HG03175 (cell line): Measurements from ENCODE around the gene MTHFR.
"Not testable (repeated sequence)": the region's sequence is repeated elsewhere in the genome, so short reads cannot be mapped to it uniquely, and the experiment has no call there.

ENCODE experiments used
- ATAC-seq: cut with Tn5 transposase; IDR thresholded peaks from one replicate; pipeline ENCODE4 v1.9.1; 2021; ENCODE audit warnings: mild to moderate bottlenecking, moderate library complexity; ENCODE audit not compliant: unreplicated experiment

The MTHFR gene

GRCh38 chr1:11833900-11834299 is 28.1 kb upstream of the MTHFR start:
- ATAC-seq: no peak

- ATAC-seq: no peak
Observed at GRCh38 chr1:11833497-11833896, 27.7 kb upstream of the MTHFR start.

DNA sequence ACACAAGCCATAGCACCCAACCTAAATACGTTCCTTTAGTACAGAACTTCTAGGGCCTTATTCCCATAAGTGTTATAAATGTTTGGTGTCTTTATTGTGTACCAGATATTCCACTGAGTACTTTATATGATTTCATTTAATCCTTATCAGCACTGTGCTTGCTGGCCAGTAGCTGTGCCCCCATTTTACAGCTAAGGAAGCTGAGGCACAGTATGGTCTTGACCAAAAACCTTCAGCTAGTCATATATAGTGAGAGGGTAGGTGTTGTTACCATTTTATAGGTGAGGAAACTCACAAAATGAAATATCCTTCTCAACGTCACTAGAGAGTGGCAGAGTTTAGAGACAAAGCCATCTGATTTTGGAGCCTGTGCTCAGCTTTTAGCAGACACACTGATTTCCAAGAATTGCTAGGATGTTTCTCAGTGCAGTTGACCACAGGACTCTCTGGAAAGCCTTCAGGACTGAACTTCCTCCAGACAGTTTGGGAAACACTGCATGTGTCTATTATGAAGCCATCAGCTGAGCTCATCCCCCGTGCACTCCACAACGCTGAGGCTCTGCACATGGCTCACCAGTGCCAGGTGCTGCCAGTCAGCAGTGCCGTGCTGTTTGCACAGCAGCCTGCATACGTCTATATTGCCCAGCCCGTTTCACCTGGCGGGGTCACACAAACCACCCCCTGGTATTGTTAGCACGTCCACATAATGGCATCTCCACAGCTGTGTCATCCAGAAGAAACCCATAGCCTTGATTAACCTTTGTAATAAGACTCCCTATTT is 26.4 kb upstream of the MTHFR start:
- no peak for ATAC-seq

DNA sequence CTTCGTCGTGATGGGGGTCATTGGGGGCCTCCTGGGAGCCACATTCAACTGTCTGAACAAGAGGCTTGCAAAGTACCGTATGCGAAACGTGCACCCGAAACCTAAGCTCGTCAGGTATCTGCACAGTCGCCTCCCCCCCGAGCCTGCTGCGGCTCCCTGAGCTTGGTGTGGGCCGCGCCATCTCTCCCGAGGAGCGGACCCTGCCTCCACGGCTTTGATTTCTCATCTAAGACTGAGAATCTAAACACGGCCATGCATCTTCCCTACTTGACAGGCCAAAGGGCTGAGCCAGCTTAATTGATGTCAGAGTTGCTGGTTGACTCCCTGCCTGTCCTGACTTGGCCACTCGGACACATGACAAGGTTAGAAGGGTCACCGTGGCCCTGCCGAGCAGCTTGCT is 22.7 kb upstream of the MTHFR start:
- ATAC-seq: no peak

- ATAC-seq: no peak
Observed at GRCh38 chr1:11826946-11827345, 21.2 kb upstream of the MTHFR start.

DNA sequence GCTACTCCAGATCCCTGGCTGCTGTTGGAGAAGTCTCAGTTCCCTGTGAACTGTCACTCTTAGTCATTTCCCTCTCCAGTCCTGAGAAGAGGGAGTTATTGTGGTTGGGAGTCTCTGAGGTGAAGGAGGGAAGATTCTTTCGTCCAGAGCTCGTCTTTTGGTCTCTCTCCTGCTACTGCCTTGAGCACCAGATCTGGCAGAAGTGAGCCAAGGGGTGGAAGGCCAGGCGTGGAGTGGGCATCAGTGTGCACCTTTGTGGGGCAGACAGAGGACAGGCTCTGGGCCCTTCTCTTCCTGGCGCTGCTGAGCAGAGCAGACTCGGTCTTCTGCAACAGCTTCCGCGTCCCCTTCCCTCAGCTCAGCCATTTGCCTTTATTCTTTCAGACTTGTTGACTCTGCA is 19.4 kb upstream of the MTHFR start:
- ATAC-seq: no peak

DNA sequence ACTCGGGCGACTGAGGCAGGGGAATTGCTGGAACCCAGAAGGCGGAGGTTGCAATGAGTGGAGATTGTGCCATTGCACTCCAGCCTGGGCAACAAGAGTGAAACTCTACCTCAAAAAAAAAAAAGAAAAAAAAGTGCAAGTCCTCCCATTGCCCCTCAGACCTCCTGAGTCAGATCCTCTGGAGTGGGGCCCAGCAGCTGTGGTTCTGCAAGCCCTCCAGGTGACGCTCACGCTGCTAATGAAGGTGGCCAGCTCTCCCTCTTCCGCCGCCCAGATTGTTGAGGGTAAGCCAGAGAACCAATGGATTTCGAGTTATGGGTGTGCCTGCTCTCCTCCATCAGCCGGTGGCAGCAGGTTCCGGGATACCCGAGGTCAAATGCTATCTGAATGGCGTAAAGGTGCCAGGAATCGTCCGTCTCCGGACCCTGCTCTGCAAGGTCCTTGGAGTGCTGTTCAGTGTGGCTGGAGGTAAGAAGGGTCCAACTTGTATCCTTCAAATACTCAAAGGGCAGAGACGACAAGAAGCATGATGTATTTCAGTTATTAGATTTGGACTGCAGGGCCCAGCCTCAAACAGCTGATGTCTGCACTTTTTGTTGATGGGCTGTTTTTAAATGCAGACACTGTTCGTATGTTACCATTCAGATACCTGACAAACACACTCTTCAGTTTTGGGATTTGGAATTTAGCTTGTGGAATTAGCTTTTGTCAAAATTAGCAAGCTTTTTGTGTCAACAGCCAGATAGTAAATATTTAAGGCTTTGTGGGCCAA is 17.8 kb upstream of the MTHFR start:
- ATAC-seq: no peak

DNA sequence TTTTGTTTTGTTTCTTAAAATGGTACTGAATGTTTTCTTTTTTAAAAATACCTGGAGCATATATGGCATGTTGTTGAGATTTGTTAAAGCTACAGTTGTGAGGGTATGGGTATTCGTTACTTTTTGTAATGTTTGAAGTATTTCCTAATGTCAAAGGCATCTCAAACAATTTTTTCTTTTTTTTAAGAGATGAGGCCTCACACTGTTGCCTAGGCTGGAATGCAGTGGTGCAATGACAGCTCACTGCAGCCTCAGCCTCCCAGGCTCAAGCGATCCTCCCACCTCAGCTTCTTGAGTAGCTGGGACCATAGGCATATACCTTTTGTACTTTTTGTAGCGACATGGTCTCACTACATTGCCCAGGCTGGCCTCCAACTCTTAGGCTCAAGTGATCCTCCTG is 16.3 kb upstream of the MTHFR start:
- ATAC-seq: no peak

GRCh38 chr1:11817192-11817591 is 11.4 kb upstream of the MTHFR start:
- ATAC-seq: no peak

- no peak for ATAC-seq
Observed at GRCh38 chr1:11813021-11813420, 7.3 kb upstream of the MTHFR start.

DNA sequence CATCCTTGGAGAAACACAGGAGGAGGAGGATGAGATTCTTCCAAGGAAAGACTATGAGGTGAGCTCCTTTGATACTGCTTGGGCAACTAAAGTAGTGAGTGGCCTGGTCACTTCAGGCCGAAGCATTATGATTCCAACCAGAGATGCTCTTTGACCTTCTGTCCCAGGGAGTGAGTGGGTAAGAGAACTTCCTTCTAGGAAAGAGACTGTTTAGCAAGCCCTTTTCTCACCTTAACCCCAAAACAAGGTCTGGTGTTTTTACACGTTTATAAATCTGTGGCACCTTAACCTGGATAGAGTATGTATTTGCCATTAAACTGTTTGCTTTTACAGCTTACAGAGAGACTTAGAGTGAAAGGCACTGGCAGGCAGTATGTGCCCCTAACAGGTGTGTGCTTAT is 1.4 kb upstream of the MTHFR start:
- no peak for ATAC-seq

DNA sequence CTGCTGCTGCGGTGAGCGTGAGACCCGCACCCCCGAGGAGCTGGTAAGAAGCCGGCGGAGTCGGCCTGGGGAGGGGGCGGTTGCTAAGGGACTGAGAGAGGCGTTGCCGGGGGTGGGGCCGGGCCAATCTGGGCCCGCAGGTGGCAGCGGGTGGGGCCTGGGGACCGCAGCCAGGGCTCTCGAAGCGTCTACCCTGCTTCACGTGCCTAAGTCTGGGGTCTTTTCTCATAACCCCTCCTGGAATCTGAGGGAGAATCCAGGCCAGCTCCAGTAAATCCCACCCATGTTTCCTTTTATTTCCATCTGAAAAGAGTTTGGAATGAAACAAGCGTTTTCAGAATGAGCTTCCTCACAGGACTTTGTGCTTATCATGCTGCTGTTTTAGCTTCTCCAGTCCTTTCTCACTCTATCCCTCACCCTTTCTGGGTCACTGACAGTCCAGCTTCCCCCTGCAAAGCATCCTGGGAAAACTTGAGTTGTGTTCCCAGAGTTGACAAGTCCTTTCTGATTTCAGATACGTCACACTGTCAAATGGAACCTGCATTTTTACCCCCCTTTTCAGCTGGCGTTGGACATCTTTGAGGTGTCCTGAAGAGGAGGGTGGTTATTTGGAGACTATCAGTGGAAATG is 658 bp upstream of the MTHFR start:
- peak; percentile 42 for ATAC-seq

- no peak for ATAC-seq
Observed at GRCh38 chr1:11804666-11805421, 920 bp downstream of the MTHFR start.

DNA sequence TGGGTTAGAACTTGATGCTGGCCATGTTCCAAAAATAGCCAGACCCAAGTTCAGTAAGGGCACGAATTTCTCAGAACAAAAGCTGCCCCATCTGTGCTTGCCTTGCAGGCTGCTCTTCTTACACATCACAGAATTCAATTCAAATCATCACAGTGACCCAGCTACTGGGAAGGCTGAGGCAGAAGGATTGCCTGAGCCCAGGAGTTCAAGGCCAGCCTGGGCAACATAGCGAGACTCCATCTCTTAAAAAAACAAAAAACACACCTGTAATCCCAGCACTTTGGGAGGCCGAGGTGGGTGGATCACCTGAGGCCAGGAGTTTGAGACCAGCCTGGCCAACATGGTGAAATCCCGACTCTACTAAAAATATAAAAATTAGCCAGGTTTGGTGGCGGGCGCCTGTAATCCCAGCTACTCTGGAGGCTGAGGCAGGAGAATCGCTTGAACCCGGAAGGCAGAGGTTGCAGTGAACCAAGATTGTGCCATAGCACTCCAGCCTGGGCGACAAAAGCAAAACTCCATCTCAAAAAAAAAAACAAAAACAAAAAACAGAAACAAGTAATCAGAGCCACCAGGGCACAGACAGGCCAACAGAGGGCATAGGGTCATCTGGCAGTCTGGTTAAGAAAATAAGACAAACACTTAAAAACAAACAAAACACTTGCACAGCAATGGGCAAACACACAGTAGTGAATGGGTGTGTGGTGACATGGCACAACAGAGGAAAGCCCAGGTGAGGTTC is 1.7 kb downstream of the MTHFR start:
- not testable (repeated sequence) for ATAC-seq

GRCh38 chr1:11802973-11803885 is 2.5 kb downstream of the MTHFR start:
- ATAC-seq: peak; percentile 18

DNA sequence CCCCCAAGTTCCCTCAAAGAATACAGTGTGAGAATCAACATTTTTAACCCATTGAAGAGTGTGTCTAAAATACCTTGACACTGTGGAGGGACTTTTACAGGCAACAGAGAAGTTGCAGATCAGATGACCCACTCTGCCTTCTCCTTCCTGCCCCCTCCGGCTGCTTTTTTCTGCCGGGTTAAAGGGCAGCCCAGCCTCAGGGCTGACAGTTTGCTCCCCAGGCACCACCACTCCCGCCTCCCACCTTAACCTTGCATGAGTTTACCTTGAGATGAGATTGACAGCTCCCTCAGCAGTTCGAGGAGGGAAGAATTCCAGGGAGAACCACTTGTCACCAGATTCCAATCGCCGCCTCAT is 3.2 kb downstream of the MTHFR start:
- no peak for ATAC-seq

- ATAC-seq: no peak
Observed at GRCh38 chr1:11800756-11801433, 4.9 kb downstream of the MTHFR start.

GRCh38 chr1:11800391-11800755 is 5.4 kb downstream of the MTHFR start:
- no peak for ATAC-seq

- no peak for ATAC-seq
Observed at GRCh38 chr1:11799896-11800295, 5.9 kb downstream of the MTHFR start.
